ENCODE results near the gene MRGPRG. TPM values are rescaled to one million over a fixed set of nuclear protein-coding genes. Genes with fewer than 3 reads are reported as not detected.
A peak's percentile ranks its signal among the peaks of the same experiment; 100 is the strongest.

The MRGPRG gene
- total and polyA plus RNA-seq, 2 donors (not counting 1 experiment from before 2014, with no cell fraction given): not detected

- Histone ChIP-seq H3K9ac (ENCODE audit: insufficient read depth, low read length) (no peak overlapping the region), H3K27me3 (ENCODE audit: control insufficient read depth, insufficient read depth, low read length) (no peaks in the 10 kb centered on the region), H3K4me1 (ENCODE audit: control insufficient read depth, extremely low read depth, insufficient read depth, low read length) (no peaks in the 10 kb centered on the region), H3K27ac (ENCODE audit: insufficient read depth, low read length) (no peak overlapping the region), H2AFZ (ENCODE audit: low read length) (no peak overlapping the region), H3K36me3 (ENCODE audit: control insufficient read depth, insufficient read depth, low read length) (no peaks in the 10 kb centered on the region), H3K4me2 (ENCODE audit: extremely low read depth, insufficient read depth, low read length) (no peak overlapping the region), H3K4me3 (replicated peaks in 1 of 4; ENCODE audit: control extremely low read depth in 1 of 4, insufficient read depth in 1 of 4, low read depth in 3 of 4, low read length in 4 of 4) (no peak overlapping the region), H3K79me2 (ENCODE audit: control insufficient read depth, insufficient read depth, low read length) (no peaks in the 10 kb centered on the region), H3K9me3 (ENCODE audit: control insufficient read depth, insufficient read depth, low read depth, low read length) (no peaks in the 10 kb centered on the region), H4K20me1 (ENCODE audit: control insufficient read depth, extremely low read depth, insufficient read depth, low read length) (no peaks in the 10 kb centered on the region)
- TF ChIP-seq CTCF (conservative IDR thresholded peaks at IDR 0.05 in 1 of 2, IDR thresholded peaks at IDR 0.05 in 1 of 2; ENCODE audit: low read depth in 1 of 2, low read length in 2 of 2): peak; percentile 57 to 69
- no peak for TF ChIP-seq EZH2 (IDR thresholded peaks at IDR 0.05; ENCODE audit: low read length, missing control alignments)
- DNase-seq (ENCODE audit: low read depth in 2 of 2): peak; percentile 2 to 40
These were observed 23.1 kb downstream of the MRGPRG start for GRCh38 chr11:3195251-3196160.

GRCh38 chr11:3194016-3194816, 24.4 kb downstream of the MRGPRG start:
- no peak for DNase-seq (ENCODE audit: low read depth in 2 of 2)
- no peaks in the 10 kb centered on the region for H3K4me1 ChIP-seq (ENCODE audit: control insufficient read depth, extremely low read depth, insufficient read depth, low read length)
- H3K27me3 ChIP-seq (ENCODE audit: control insufficient read depth, insufficient read depth, low read length): no peaks in the 10 kb centered on the region
- TF ChIP-seq CTCF (conservative IDR thresholded peaks at IDR 0.05 in 1 of 2, IDR thresholded peaks at IDR 0.05 in 1 of 2; ENCODE audit: low read depth in 1 of 2, low read length in 2 of 2) (no peak), EZH2 (IDR thresholded peaks at IDR 0.05; ENCODE audit: low read length, missing control alignments) (no peak)
- H3K4me3 ChIP-seq (replicated peaks in 1 of 4; ENCODE audit: control extremely low read depth in 1 of 4, insufficient read depth in 1 of 4, low read depth in 3 of 4, low read length in 4 of 4): no peak overlapping the region
- no peaks in the 10 kb centered on the region for H3K36me3 ChIP-seq (ENCODE audit: control insufficient read depth, insufficient read depth, low read length)
- H3K79me2 ChIP-seq (ENCODE audit: control insufficient read depth, insufficient read depth, low read length): no peaks in the 10 kb centered on the region
- H3K9me3 ChIP-seq (ENCODE audit: control insufficient read depth, insufficient read depth, low read depth, low read length): no peaks in the 10 kb centered on the region
- no peak overlapping the region for H3K9ac ChIP-seq (ENCODE audit: insufficient read depth, low read length)
- no peak overlapping the region for H3K27ac ChIP-seq (ENCODE audit: insufficient read depth, low read length)
- H4K20me1 ChIP-seq (ENCODE audit: control insufficient read depth, extremely low read depth, insufficient read depth, low read length): no peaks in the 10 kb centered on the region
- no peak overlapping the region for H2AFZ ChIP-seq (ENCODE audit: low read length)
- no peak overlapping the region for H3K4me2 ChIP-seq (ENCODE audit: extremely low read depth, insufficient read depth, low read length)

- no peak overlapping the region for H2AFZ ChIP-seq (ENCODE audit: low read length)
- no peaks in the 10 kb centered on the region for H3K27me3 ChIP-seq (ENCODE audit: control insufficient read depth, insufficient read depth, low read length)
- H3K9ac ChIP-seq (ENCODE audit: insufficient read depth, low read length): no peak overlapping the region
- TF ChIP-seq CTCF (conservative IDR thresholded peaks at IDR 0.05 in 1 of 2, IDR thresholded peaks at IDR 0.05 in 1 of 2; ENCODE audit: low read depth in 1 of 2, low read length in 2 of 2) (no peak), EZH2 (IDR thresholded peaks at IDR 0.05; ENCODE audit: low read length, missing control alignments) (no peak)
- no peaks in the 10 kb centered on the region for H4K20me1 ChIP-seq (ENCODE audit: control insufficient read depth, extremely low read depth, insufficient read depth, low read length)
- no peaks in the 10 kb centered on the region for H3K9me3 ChIP-seq (ENCODE audit: control insufficient read depth, insufficient read depth, low read depth, low read length)
- no peak overlapping the region for H3K27ac ChIP-seq (ENCODE audit: insufficient read depth, low read length)
- H3K36me3 ChIP-seq (ENCODE audit: control insufficient read depth, insufficient read depth, low read length): no peaks in the 10 kb centered on the region
- H3K79me2 ChIP-seq (ENCODE audit: control insufficient read depth, insufficient read depth, low read length): no peaks in the 10 kb centered on the region
- H3K4me1 ChIP-seq (ENCODE audit: control insufficient read depth, extremely low read depth, insufficient read depth, low read length): no peaks in the 10 kb centered on the region
- H3K4me2 ChIP-seq (ENCODE audit: extremely low read depth, insufficient read depth, low read length): no peak overlapping the region
- H3K4me3 ChIP-seq (replicated peaks in 1 of 4; ENCODE audit: control extremely low read depth in 1 of 4, insufficient read depth in 1 of 4, low read depth in 3 of 4, low read length in 4 of 4): no peak overlapping the region
- no peak for DNase-seq (ENCODE audit: low read depth in 2 of 2)
These were observed 25.1 kb downstream of the MRGPRG start for GRCh38 chr11:3193373-3194015.

Data from fibroblast of lung (primary cell).